NK-92 treated with Interleukin-12 subunit alpha and Interleukin-12 subunit beta, amount 100 ng/mL, for 24 hours (cell line): ENCODE results near the gene DLX3.

Experiments
- DNase-seq: peaks from one replicate; lab custom pipeline; 2025; lab: John Stamatoyannopoulos, UW

The DLX3 gene

GRCh38 chr17:50023520-50023919, 28.5 kb upstream of the DLX3 start:
- DNase-seq: no peak

GRCh38 chr17:50022463-50023130, 27.6 kb upstream of the DLX3 start:
- DNase-seq: no peak

- DNase-seq: no peak
Observed at GRCh38 chr17:50021681-50022370, 26.8 kb upstream of the DLX3 start.

GRCh38 chr17:50020841-50021599, 26.0 kb upstream of the DLX3 start:
- no peak for DNase-seq

- DNase-seq: no peak
Observed at GRCh38 chr17:50018909-50019308, 23.9 kb upstream of the DLX3 start.

- DNase-seq: no peak
Observed at GRCh38 chr17:50015146-50015545, 20.1 kb upstream of the DLX3 start.

GRCh38 chr17:50014471-50015088, 19.6 kb upstream of the DLX3 start:
- no peak for DNase-seq

- DNase-seq: no peak
Observed at GRCh38 chr17:50013079-50013478, 18.1 kb upstream of the DLX3 start.

- no peak for DNase-seq
Observed at GRCh38 chr17:50009282-50009681, 14.3 kb upstream of the DLX3 start.

- no peak for DNase-seq
Observed at GRCh38 chr17:50003911-50004310, 8.9 kb upstream of the DLX3 start.

GRCh38 chr17:49998836-49999511, 4.0 kb upstream of the DLX3 start:
- DNase-seq: no peak

- DNase-seq: peak; percentile 63
Observed at GRCh38 chr17:49997773-49998703, 3.0 kb upstream of the DLX3 start.

GRCh38 chr17:49997301-49997650, 2.3 kb upstream of the DLX3 start:
- DNase-seq: no peak

GRCh38 chr17:49996495-49997300, 1.7 kb upstream of the DLX3 start:
- DNase-seq: no peak

- DNase-seq: no peak
Observed at GRCh38 chr17:49996121-49996494, 1.1 kb upstream of the DLX3 start.

- DNase-seq: no peak
Observed at GRCh38 chr17:49994085-49995054, 654 bp downstream of the DLX3 start.

- DNase-seq: no peak
Observed at GRCh38 chr17:49993423-49994060, 1.5 kb downstream of the DLX3 start.

GRCh38 chr17:49992933-49993422, 2.0 kb downstream of the DLX3 start:
- no peak for DNase-seq
